GM12801 (cell line): Measurements from ENCODE around the gene NKX3-2.

ENCODE experiments used
- CTCF ChIP-seq: IDR thresholded peaks from one replicate; pipeline ENCODE4 v1.5.1; 2011; ENCODE audit warnings: control low read depth; ENCODE audit not compliant: insufficient read length; ENCODE audit errors: extremely low read depth

NKX3-2 gene

DNA sequence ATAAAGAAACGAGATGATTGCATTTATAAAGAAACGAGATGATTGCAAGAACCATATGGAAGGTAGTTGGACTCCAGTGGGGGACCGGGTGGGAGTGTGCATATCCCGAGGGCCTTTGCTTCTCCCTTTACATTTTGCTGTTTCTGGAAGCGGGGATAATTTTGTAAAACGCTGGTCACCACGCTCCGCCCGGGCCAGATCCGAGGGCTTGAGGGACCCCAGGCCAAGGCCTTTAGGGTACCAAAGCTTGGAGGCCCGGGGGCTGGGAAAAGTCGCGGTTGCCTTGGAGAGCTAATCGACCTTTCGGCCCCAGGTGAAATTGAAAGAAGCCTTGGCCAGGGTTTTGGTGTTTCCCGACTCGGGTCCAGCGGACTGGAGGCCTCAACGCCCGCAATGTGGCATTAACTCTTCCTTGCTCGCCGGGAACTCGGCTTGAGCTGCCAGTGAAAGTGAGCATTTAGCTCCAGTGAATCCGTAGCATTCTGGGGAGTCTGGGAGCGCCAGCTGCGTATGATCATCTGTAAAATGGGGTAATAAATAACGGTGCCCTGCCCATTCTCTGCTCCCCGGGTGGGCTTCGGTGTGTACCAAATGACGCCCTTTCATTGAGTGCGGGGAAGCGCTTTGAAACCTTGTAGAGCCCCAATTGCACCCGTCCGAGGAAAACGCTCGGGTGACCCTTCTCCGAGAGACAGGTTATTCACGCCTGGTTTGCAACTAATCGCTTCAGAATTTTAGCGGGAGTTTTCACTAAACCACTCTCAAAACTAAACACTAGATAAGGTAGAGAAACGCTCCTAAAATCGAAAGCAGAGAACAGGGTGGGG, 4.5 kb downstream of the NKX3-2 start:
- no peak for TF ChIP-seq CTCF

GRCh38 chr4:13539047-13539618, 5.2 kb downstream of the NKX3-2 start:
- no peak for TF ChIP-seq CTCF

DNA sequence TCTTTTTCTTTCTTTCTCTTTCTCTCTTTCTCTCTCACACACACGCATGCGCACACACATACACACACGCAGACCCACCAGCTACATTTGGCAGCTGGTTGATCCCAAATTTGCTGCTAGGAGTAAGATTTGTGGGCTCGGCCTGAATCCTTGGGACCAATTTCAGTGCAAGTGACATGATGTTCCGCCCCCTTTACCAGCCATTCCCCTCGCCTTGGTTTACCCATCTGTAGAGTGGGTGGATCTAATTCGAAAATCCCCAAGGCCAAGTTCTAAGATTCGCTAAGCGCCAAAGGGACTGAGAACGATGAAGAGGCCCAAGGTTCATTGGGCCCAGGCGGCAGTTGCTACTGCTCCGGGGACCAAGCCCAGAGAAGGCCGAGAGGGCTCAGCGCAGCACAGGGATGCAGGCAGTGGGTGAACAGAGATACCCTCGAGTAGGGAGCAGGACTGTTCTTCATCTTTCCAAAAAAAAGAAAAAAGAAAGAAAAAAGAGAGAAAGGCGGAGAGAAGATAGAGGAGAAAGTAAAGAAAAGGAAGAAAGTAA, 5.8 kb downstream of the NKX3-2 start:
- TF ChIP-seq CTCF: no peak

DNA sequence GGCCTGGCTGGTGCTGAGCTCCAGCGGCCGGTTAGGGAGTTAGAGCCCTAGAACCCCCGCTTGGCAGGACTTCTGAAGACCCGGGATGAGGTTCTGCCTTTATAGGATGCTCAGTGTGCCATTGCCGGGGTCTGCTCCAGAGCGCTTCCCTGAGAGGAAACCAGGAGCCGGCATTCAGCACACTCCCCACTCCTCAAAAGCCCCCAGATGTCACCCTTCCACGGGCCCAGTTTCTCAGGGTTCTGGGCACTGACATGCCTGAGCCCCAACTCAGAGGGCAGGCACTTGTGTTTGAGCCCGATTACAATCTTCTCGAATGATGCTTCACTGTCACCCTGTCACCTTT, 6.5 kb downstream of the NKX3-2 start:
- TF ChIP-seq CTCF: no peak

GRCh38 chr4:13537011-13537831, 7.1 kb downstream of the NKX3-2 start:
- no peak for TF ChIP-seq CTCF

GRCh38 chr4:13536607-13537006, 7.7 kb downstream of the NKX3-2 start:
- no peak for TF ChIP-seq CTCF

- TF ChIP-seq CTCF: no peak
Observed at GRCh38 chr4:13535708-13536361, 8.5 kb downstream of the NKX3-2 start.
